Measurements from ENCODE around the gene IRF2.

Gene IRF2

DNA sequence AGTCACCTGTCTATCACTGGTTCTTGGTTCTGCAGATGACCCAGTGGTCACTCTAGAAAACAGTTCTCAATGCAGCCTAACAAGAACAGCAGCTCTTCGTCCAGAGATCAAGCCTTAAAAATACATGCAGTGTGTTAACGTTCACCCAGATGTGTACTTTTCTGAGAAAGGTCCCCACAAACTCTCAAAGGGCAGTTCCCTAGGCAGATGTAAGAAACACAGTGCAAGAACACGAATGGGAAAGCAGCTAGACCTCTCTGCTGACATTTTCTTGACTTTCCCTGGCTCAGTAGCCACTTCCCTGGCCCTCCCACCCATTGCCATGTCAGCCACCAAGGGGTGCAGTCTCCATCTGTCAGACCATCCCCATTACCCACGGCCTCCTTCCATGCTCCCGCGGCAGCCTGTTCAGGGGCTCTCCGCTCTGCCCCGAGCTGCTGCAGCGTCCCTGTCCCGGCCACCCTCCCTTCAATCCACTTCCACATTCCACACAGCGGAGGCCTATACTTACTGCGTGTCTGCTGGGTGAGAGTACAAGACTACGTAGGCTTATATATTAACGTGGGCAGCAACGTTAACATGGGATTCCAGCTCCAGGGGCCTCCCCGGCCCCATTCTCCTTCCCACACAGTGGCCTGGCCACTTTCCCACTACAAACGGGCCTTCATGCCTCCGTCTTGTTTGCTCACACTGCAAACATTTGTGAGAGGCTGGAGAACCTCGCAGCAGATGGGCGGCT is 34.3 kb downstream of the IRF2 start:
- DNase-seq, result no peak
- no peaks in the 10 kb centered on the region for H3K9me3 Mint-ChIP-seq
- CTCF ChIA-PET, result no interaction called here
- H3K4me1 Mint-ChIP-seq, result peaks cover 49% of the 10 kb centered on the region
- H3K36me3 Mint-ChIP-seq, result peaks cover 28% of the 10 kb centered on the region
- no peaks in the 10 kb centered on the region for H3K27me3 Mint-ChIP-seq
- no peak overlapping the region for H3K27ac Mint-ChIP-seq
- no peak overlapping the region for H3K4me3 Mint-ChIP-seq

- no peak overlapping the region for H3K4me3 Mint-ChIP-seq
- peaks cover 22% of the 10 kb centered on the region for H3K36me3 Mint-ChIP-seq
- DNase-seq, result no peak
- no peaks in the 10 kb centered on the region for H3K27me3 Mint-ChIP-seq
- H3K9me3 Mint-ChIP-seq, result no peaks in the 10 kb centered on the region
- no peak overlapping the region for H3K27ac Mint-ChIP-seq
- CTCF ChIA-PET, result no interaction called here
- peaks cover 44% of the 10 kb centered on the region for H3K4me1 Mint-ChIP-seq
Observed at GRCh38 chr4:184439386-184439785, 35.0 kb downstream of the IRF2 start.

DNA sequence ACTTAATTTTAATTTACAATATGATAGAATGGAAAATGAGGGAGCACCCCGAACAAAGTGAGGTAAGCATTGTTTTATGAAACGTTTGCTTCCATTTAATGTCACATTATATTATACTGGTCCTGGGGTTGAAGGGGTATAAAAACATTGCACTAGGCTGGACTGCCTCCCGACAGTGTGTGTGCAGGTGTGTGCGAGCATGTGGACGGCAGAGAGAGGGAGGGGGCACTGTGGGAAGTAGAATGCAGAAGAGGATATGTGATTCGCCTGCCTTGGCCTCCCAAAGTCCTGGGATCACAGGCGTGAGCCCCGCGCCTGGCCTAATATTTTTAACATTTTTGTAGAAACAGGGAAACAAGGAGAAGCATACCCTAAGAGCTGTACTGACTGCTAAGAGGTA is 36.0 kb downstream of the IRF2 start:
- Mint-ChIP-seq H3K27me3 (no peaks in the 10 kb centered on the region), H3K27ac (no peak overlapping the region), H3K4me3 (no peak overlapping the region), H3K9me3 (no peaks in the 10 kb centered on the region), H3K36me3 (peaks cover 16% of the 10 kb centered on the region), H3K4me1 (peaks cover 36% of the 10 kb centered on the region)
- CTCF ChIA-PET, result interaction anchor here (1.7 kb wide), 1 partner anchor 30 kb away, joined by 3 read pairs; no protein-coding TSS in a partner anchor
- no peak for DNase-seq

DNA sequence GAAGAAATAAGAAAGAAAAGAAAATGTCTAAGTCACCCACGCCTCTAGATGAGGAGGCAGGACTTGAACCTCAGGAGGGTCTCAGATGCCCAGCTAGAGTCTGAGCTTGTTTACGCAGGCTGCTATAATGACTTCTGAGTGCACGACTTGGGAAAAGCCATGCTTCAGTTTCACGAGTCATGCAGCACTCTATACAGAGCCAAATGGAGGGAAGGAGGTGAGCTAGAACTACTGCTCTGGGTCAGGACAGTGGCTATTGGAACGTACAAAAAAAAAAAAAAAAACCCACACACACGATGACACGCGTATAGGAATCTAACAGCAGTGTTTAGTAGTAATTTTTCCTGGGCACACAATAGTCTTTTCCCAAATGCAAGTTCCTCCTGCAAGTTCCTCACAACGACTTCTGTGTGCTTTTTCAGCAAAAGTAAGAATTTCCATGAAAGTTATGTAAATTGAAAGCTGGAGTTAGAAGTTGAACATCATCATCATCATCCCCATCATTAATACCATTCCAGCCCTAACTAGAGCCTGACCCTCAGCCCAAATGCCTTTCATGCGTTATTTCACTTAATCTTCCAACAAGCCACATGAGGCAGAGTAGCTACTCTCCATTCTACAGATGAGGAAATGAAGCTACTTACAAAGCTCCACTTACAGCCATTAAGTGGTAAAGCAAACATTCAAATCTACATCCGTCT is 36.6 kb downstream of the IRF2 start:
- Mint-ChIP-seq H3K27me3 (no peaks in the 10 kb centered on the region), H3K36me3 (peaks cover 17% of the 10 kb centered on the region), H3K27ac (no peak overlapping the region), H3K4me1 (peaks cover 32% of the 10 kb centered on the region), H3K4me3 (no peak overlapping the region), H3K9me3 (no peaks in the 10 kb centered on the region)
- CTCF ChIA-PET, result interaction anchor here (1.7 kb wide), 1 partner anchor 29 kb away, joined by 3 read pairs; no protein-coding TSS in a partner anchor
- DNase-seq, result no peak

- H3K36me3 Mint-ChIP-seq, result peaks cover 26% of the 10 kb centered on the region
Observed at GRCh38 chr4:184434501-184435066, 39.8 kb downstream of the IRF2 start.

DNA sequence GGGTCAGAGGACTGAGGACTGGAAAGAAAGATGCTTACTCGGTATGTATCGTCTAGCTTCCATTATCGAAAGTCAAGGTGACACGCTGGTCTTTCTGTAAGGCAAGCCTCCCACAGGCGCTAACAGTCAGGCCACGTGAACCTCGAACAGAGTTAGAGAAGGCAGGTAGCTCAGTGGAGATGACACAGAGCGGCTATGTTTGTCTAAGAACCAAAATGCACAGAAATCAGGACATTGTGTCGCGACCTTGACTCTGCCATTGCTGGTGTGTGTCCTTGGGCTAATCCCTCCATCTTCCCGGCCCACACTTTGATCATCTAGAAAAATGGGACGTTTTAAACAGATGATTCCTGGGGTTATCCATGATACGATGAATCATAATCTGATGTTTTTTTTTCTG is 40.3 kb downstream of the IRF2 start:
- H3K4me3 Mint-ChIP-seq, result no peak overlapping the region
- H3K27ac Mint-ChIP-seq, result no peak overlapping the region
- no peaks in the 10 kb centered on the region for H3K9me3 Mint-ChIP-seq
- DNase-seq, result no peak
- no peaks in the 10 kb centered on the region for H3K27me3 Mint-ChIP-seq
- peaks cover 26% of the 10 kb centered on the region for H3K4me1 Mint-ChIP-seq
- peaks cover 27% of the 10 kb centered on the region for H3K36me3 Mint-ChIP-seq
- CTCF ChIA-PET, result interaction anchor here (1.5 kb wide), 1 partner anchor 123 kb away, joined by 4 read pairs; no protein-coding TSS in a partner anchor

More at GRCh38 chr4:184434501-184435066, 39.8 kb downstream of the IRF2 start:
- CTCF ChIA-PET, result no interaction called here
- Mint-ChIP-seq H3K9me3 (no peaks in the 10 kb centered on the region), H3K4me3 (no peak overlapping the region), H3K27me3 (no peaks in the 10 kb centered on the region), H3K4me1 (peaks cover 26% of the 10 kb centered on the region), H3K27ac (no peak overlapping the region)
- no peak for DNase-seq

DNA sequence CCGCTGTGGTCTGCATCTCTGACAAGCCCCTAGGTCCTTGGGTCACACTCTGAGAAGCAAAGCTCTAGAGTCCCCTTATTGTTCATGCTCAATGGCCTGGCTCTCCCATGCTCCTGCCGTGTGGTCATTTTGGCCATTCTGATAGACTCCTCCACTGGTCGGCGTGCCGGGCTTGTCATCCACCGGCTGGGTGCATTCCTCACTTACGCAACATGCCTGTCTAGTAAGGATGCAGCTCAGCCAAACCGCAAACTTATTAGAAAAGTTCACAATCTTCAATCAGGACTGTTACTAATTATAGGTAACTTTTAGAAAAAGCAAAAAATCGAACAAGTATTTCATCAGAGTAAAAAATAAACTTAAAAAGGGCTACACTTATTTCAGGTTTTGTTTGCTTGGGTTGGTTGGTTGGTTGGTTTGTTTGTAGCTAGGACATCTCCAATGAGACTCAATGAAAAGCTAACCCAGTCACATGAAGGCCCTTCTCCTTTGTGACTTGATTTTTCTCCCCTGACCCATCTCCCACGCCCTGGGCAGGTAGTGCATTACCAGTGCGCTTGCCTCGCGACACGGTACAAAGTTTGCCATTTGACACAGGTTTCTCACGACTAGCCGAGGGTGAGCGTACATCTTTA is 41.0 kb downstream of the IRF2 start:
- Mint-ChIP-seq H3K9me3 (no peaks in the 10 kb centered on the region), H3K27ac (no peak overlapping the region), H3K36me3 (peaks cover 25% of the 10 kb centered on the region), H3K27me3 (no peaks in the 10 kb centered on the region), H3K4me1 (peaks cover 20% of the 10 kb centered on the region), H3K4me3 (no peak overlapping the region)
- DNase-seq, result no peak
- CTCF ChIA-PET, result interaction anchor here (1.5 kb wide), 1 partner anchor 122 kb away, joined by 4 read pairs; no protein-coding TSS in a partner anchor

DNA sequence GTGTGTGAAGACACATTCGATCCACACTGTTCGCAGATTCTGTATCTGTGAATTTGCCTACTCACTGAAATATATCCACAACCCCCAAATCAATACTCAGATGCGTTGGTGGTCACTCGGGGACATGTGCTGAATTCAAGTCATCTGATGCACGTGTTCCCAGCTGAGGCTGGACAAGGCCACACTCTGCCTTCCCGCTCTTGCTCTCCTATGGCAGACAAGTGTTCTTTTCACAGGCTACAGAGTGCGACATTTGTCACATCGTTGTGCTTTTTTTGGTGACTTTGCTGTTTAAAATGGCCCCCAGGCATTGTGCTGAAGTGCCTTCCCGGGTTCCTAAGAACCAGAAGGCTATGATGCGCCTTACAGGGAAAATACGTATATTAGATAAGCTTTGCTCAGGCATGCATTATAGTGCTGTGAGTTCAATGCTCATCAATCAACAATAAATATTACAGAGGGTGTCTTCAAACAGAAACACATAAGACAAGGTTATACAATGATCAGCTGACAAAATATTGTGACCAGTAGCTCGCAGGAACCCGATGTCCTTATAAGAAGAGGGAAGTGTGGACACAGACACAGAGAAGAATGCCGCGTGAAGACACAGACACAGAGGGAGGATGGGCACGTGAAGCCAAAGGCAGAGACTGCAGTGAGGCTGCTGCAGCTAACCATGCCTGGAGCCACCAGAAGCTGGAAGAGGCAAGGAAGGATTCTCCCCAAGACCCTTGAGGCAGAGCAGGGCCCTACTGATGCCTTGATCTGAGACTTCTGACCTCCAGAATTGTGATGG is 42.0 kb downstream of the IRF2 start:
- H3K27ac Mint-ChIP-seq, result no peak overlapping the region
- peaks cover 19% of the 10 kb centered on the region for H3K4me1 Mint-ChIP-seq
- H3K27me3 Mint-ChIP-seq, result no peaks in the 10 kb centered on the region
- H3K4me3 Mint-ChIP-seq, result no peak overlapping the region
- CTCF ChIA-PET, result interaction anchor here (1.0 to 1.5 kb wide), 2 partner anchors 16 to 121 kb away, joined by 3 to 4 read pairs; no protein-coding TSS in a partner anchor
- H3K36me3 Mint-ChIP-seq, result peaks cover 30% of the 10 kb centered on the region
- DNase-seq, result no peak
- H3K9me3 Mint-ChIP-seq, result no peaks in the 10 kb centered on the region

GRCh38 chr4:184430163-184430562 is 44.2 kb downstream of the IRF2 start:
- Mint-ChIP-seq H3K36me3 (peaks cover 45% of the 10 kb centered on the region), H3K4me1 (peaks cover 23% of the 10 kb centered on the region), H3K27me3 (no peaks in the 10 kb centered on the region), H3K9me3 (no peaks in the 10 kb centered on the region), H3K27ac (no peak overlapping the region), H3K4me3 (no peak overlapping the region)
- CTCF ChIA-PET, result no interaction called here
- DNase-seq, result no peak

DNA sequence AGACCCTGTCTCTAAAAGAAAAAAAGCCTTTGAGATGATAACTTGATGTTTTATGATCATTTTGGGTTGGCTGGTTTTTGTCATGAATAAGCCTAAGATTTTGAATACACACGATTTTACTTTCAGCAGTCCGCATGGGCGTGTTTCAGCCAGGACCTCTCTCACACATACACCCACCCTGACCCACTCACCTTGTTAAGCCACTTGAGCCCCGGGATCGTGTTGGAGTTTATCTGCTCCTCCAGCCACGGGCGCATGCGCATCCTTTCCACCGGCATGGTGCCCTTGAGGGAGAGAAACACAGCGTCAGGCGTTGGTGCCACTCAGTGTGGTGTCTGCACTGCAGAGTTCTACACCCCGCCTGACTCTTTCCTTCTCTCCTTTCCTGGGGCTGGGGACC is 45.6 kb downstream of the IRF2 start:
- Mint-ChIP-seq H3K9me3 (no peaks in the 10 kb centered on the region), H3K4me3 (no peak overlapping the region), H3K27me3 (no peaks in the 10 kb centered on the region), H3K4me1 (peaks cover 24% of the 10 kb centered on the region), H3K27ac (no peak overlapping the region), H3K36me3 (peaks cover 59% of the 10 kb centered on the region)
- CTCF ChIA-PET, result no interaction called here
- no peak for DNase-seq

- H3K36me3 Mint-ChIP-seq, result peaks cover 66% of the 10 kb centered on the region
- no peak overlapping the region for H3K27ac Mint-ChIP-seq
- peaks cover under 1% of the 10 kb centered on the region for H3K9me3 Mint-ChIP-seq
- H3K4me3 Mint-ChIP-seq, result no peak overlapping the region
- H3K4me1 Mint-ChIP-seq, result peaks cover 32% of the 10 kb centered on the region
- H3K27me3 Mint-ChIP-seq, result no peaks in the 10 kb centered on the region
- CTCF ChIA-PET, result no interaction called here
- no peak for DNase-seq
Observed at GRCh38 chr4:184427687-184428086, 46.7 kb downstream of the IRF2 start.

GRCh38 chr4:184427093-184427492 is 47.3 kb downstream of the IRF2 start:
- Mint-ChIP-seq H3K4me1 (peaks cover 34% of the 10 kb centered on the region), H3K27ac (no peak overlapping the region), H3K9me3 (peaks cover 4% of the 10 kb centered on the region), H3K4me3 (no peak overlapping the region), H3K36me3 (peaks cover 67% of the 10 kb centered on the region), H3K27me3 (no peaks in the 10 kb centered on the region)
- DNase-seq, result no peak
- CTCF ChIA-PET, result interaction anchor here (0.9 kb wide), 1 partner anchor 20 kb away, joined by 4 read pairs; no protein-coding TSS in a partner anchor

- Mint-ChIP-seq H3K4me3 (no peak overlapping the region), H3K36me3 (peaks cover 80% of the 10 kb centered on the region), H3K27ac (peak overlapping the region; percentile 49), H3K9me3 (peaks cover 6% of the 10 kb centered on the region), H3K4me1 (peaks cover 49% of the 10 kb centered on the region), H3K27me3 (no peaks in the 10 kb centered on the region)
- CTCF ChIA-PET, result no interaction called here
- DNase-seq, result no peak
Observed at GRCh38 chr4:184424993-184425758, 49.2 kb downstream of the IRF2 start.

Measured in activated naive CD4-positive, alpha-beta T cell treated with anti-CD3 and anti-CD28 coated beads, Interleukin-2, amount 10 ng/mL, durations not matched to agents 7 days and 5 days (primary cell).